HEK293T (cell line): ENCODE measurements around the gene IPO11.

Experiments
- CTCF ChIA-PET: fragments of 350-600 bp; formaldehyde crosslinking; extraction: SDS; loops from one replicate; lab custom pipeline; 2021; ENCODE audit warnings: antibody characterized with exemption, inconsistent platforms; lab: Yijun Ruan, JAX
- POLR2A ChIA-PET: fragments of 350-600 bp; formaldehyde crosslinking; extraction: SDS; loops from one replicate; lab custom pipeline; 2020; ENCODE audit warnings: antibody characterized with exemption, inconsistent platforms; lab: Yijun Ruan, JAX
- DNase-seq: peaks from one replicate; pipeline ENCODE4 v3.0.0; 2012; ENCODE audit warnings: mixed read lengths; ENCODE audit errors: extremely low spot score
- ARNT ChIP-seq: fragments of 450-650 bp; IDR thresholded peaks from 2 replicates; pipeline ENCODE4 v1.6.1; 2017; ENCODE audit warnings: mild to moderate bottlenecking
- BHLHE40 ChIP-seq: fragments of 450-650 bp; IDR thresholded peaks from 2 replicates; pipeline ENCODE4 v1.6.1; 2016; ENCODE audit warnings: mild to moderate bottlenecking, moderate library complexity, borderline replicate concordance
- CTBP1 ChIP-seq: fragments of 450-650 bp; IDR thresholded peaks from 2 replicates; pipeline ENCODE4 v1.6.1; 2016; ENCODE audit warnings: borderline replicate concordance
- ELF4 ChIP-seq: fragments of 450-650 bp; IDR thresholded peaks from 2 replicates; pipeline ENCODE4 v1.6.1; 2017; ENCODE audit warnings: antibody characterized with exemption
- FOXA1 ChIP-seq: fragments of 450-650 bp; IDR thresholded peaks from 2 replicates; pipeline ENCODE4 v1.6.1; 2016; ENCODE audit warnings: mild to moderate bottlenecking
- FOXK2 ChIP-seq: fragments of 450-650 bp; IDR thresholded peaks from 2 replicates; pipeline ENCODE4 v1.6.1; 2016; ENCODE audit warnings: mild to moderate bottlenecking
- FOXM1 ChIP-seq: fragments of 450-650 bp; IDR thresholded peaks from 2 replicates; pipeline ENCODE4 v1.6.1; 2017; ENCODE audit warnings: mild to moderate bottlenecking, borderline replicate concordance
- HDGF ChIP-seq: fragments of 450-650 bp; IDR thresholded peaks from 2 replicates; pipeline ENCODE4 v1.6.1; 2017; ENCODE audit warnings: antibody characterized with exemption, borderline replicate concordance
- L3MBTL2 ChIP-seq: fragments of 450-650 bp; conservative IDR thresholded peaks from 2 replicates; pipeline ENCODE4 v1.6.1; 2016; ENCODE audit warnings: mild to moderate bottlenecking
- LEF1 ChIP-seq: fragments of 450-650 bp; IDR thresholded peaks from 2 replicates; pipeline ENCODE4 v1.6.1; 2017; ENCODE audit warnings: mild to moderate bottlenecking, borderline replicate concordance
- NFRKB ChIP-seq: fragments of 450-650 bp; IDR thresholded peaks from 2 replicates; pipeline ENCODE4 v1.6.1; 2016; ENCODE audit warnings: mild to moderate bottlenecking, moderate library complexity
- SP1 ChIP-seq: fragments of 450-650 bp; IDR thresholded peaks from 2 replicates; pipeline ENCODE4 v1.6.1; 2017
- SUZ12 ChIP-seq: fragments of 450-650 bp; IDR thresholded peaks from 2 replicates; pipeline ENCODE4 v1.6.1; 2016; ENCODE audit warnings: mild to moderate bottlenecking
- TARDBP ChIP-seq: fragments of 450-650 bp; IDR thresholded peaks from 2 replicates; pipeline ENCODE4 v1.6.1; 2016
- ZNF384 ChIP-seq: fragments of 450-650 bp; IDR thresholded peaks from 2 replicates; pipeline ENCODE4 v1.6.1; 2016
- TF ChIP-seq, protein P1 (sequence below): fragments of 450-650 bp; IDR thresholded peaks from 2 replicates; pipeline ENCODE4 v1.6.1; 2016

The IPO11 gene

DNA sequence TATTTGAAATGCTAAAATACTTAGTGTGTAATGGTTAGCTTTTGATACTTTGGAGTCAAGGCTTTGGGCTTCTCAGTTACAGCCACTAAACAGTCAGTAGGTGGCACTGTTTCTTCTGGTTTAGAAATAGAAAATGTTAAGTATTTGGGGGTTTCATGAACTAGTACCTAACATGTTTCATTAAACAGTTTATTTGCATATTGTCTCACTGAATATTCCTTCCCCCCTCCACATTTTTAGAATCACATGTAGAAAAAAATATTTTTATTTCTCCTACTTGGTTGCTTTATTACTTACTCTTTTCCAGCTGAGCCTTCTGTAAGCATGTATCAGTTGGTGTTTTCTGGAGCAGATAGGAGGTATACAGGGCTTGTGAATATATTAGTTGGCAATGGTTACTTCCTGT, 48.0 kb downstream of the IPO11 start:
- POLR2A ChIA-PET: interaction anchor here (0.7 kb wide), 1 partner anchor 30 kb away, joined by 3 read pairs; no protein-coding TSS in a partner anchor
- DNase-seq: peak; percentile 22
- TF ChIP-seq SUZ12 (no peak), FOXK2 (no peak), BHLHE40 (no peak), ELF4 (no peak), HDGF (no peak), SP1 (no peak), ZNF384 (no peak), CTBP1 (no peak), FOXA1 (no peak), ARNT (no peak), TARDBP (no peak), LEF1 (no peak)
- TF ChIP-seq, protein P1, sequence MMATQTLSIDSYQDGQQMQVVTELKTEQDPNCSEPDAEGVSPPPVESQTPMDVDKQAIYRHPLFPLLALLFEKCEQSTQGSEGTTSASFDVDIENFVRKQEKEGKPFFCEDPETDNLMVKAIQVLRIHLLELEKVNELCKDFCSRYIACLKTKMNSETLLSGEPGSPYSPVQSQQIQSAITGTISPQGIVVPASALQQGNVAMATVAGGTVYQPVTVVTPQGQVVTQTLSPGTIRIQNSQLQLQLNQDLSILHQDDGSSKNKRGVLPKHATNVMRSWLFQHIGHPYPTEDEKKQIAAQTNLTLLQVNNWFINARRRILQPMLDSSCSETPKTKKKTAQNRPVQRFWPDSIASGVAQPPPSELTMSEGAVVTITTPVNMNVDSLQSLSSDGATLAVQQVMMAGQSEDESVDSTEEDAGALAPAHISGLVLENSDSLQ: no peak
- CTCF ChIA-PET: interaction anchor here (0.6 to 0.7 kb wide), 3 partner anchors 27 to 47 kb away, joined by 3 to 4 read pairs (median 3); no protein-coding TSS in a partner anchor

DNA sequence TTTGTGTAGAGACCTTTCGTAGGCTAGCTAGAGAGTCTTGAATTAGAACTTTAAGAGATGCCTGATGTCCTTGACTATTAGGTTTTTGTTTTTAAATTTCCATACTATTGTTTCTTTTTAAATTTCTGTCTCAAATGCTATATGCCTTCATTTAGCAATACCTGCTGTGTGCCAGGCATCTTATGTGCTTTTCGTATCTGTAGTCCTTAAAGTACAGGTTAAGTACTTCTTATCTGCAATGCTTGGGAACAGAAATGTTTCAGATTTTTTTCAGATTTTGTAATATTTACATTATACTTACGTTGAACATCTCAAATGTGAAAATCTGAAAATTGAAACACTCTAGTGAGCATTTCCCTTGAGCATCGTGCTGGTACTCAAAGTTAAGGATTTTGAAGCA, 49.0 kb downstream of the IPO11 start:
- TF ChIP-seq, protein P1: no peak
- TF ChIP-seq L3MBTL2 (no peak), NFRKB (no peak), CTBP1 (no peak), TARDBP (no peak), HDGF (no peak), ELF4 (no peak), LEF1 (no peak), FOXA1 (no peak), ZNF384 (no peak), ARNT (no peak), SP1 (no peak), FOXK2 (no peak), FOXM1 (no peak)
- ChIA-PET CTCF (no interaction called here), POLR2A (no interaction called here)
- DNase-seq: no peak

DNA sequence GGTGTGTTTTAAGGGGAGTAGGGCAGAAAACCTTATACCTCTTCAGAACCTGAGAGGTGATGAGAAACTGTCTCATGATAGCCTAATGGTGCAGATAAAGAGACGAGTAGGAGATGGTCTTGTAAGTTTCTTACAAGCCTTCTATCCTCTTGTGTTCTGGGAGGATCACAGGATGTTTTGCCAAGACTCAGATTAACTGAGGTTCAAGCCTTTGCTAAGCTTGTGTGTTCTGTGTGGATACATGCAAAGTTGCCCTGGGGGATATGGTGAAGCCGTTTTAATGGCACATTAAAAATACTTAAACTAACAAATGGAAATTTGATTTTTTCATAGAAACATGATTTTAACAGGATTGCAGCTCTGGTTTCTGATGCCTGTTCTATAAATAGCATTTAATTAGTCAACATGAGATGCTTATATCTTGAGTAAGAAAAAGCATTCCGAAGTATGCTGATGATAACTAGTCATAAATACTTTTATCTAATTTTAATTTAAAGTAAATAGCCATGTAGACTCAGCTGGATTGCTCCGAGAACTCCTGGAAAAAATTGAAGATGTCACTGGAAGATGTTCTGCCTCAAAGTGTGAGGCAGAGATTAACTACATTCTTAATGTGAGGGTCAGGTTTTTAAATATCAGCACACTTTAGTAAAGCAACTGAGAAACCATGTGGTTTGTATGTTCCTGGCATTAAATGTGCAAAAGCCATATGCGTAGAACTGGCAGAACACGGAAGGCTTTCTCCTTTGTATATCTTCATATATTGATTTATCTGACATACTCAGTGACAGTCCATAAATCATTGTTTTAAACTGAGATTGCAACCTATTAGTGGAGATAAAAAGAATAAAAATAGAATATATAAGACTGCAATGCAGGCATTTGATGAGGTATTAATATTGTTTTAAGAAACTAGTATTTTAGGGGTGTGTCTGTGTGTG, 53.7 kb downstream of the IPO11 start:
- TF ChIP-seq FOXA1: no peak
- no peak for TF ChIP-seq FOXM1
- TF ChIP-seq, protein P1: peak; percentile 55
- no peak for TF ChIP-seq SUZ12
- TF ChIP-seq NFRKB: no peak
- no peak for DNase-seq
- POLR2A ChIA-PET: interaction anchor here (0.9 kb wide), 1 partner anchor 62 kb away, joined by 4 read pairs; the partner anchor contains the start of gene DIMT1
- CTCF ChIA-PET: no interaction called here

DNA sequence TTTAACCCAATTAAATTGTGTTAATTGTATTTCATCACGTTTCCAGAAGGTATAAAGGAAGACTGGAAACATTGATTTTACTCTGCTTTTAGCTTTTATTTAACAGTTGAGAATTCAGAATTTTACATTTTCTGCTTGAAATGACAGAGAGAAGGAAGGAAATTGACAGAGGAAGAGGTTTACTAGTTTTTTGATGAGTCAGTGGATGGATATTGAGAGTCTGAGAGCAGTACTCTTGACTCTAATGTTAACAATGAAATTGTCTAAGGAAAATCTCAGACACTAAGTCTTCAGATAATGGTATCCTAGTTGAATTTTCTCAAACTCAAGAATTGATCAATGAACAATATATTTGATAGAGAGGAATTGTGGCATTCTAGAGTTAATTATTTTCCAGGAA, 60.6 kb downstream of the IPO11 start:
- CTCF ChIA-PET: no interaction called here

DNA sequence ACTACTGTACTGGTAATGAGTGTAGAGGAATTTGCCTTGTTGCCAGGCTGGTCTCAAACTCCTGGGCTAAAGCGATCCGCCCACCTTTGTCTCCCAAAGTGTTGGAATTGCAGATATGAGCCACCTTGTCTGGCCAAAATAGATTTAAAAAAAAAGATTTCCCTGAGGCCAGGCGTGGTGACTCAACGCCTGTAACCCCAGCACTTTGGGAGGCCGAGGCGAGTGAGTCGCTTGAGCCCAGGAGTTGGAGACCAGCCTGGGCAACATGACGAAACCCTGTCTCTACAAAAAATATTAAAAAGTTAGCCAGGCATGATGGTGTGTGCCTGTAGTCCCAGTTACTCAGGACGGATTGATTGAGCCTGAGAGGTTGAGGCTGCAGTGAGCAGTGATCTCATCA, 62.5 kb downstream of the IPO11 start:
- POLR2A ChIA-PET: no interaction called here
- DNase-seq: no peak
- CTCF ChIA-PET: no interaction called here
- TF ChIP-seq CTBP1 (no peak), FOXM1 (no peak), L3MBTL2 (no peak), LEF1 (no peak), FOXK2 (no peak), TARDBP (no peak), BHLHE40 (no peak), ZNF384 (no peak), ARNT (no peak), HDGF (no peak), SUZ12 (no peak), NFRKB (no peak), ELF4 (no peak)
- TF ChIP-seq, protein P1: no peak

More for the DNA sequence above, 60.6 kb downstream of the IPO11 start:
- POLR2A ChIA-PET: no interaction called here
- DNase-seq: no peak
- no peak for TF ChIP-seq L3MBTL2

DNA sequence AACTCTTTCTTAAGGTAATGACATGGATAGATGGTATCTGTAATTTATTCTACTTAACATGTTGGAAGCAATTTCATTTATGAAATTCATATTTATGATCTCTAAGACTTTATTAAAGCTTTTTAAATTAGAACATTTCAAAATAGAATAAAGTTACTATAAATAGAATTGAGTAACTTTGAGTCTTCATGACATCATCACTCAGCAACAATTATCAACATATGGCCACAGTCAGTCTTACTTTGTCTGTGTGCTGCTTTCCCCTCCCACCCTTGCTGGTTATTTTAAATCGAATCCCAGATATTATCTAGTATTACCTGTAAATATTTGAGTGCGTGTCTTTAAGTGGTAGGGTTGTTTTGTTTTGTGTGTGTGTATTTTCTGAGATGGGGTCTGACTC, 65.2 kb downstream of the IPO11 start:
- POLR2A ChIA-PET: no interaction called here
- no peak for DNase-seq
- TF ChIP-seq SUZ12: no peak
- no peak for TF ChIP-seq L3MBTL2
- no peak for TF ChIP-seq ZNF384
- no peak for TF ChIP-seq NFRKB
- no peak for TF ChIP-seq TARDBP
- TF ChIP-seq ELF4: no peak
- TF ChIP-seq HDGF: no peak
- TF ChIP-seq ARNT: no peak
- no peak for TF ChIP-seq SP1
- TF ChIP-seq BHLHE40: no peak
- TF ChIP-seq LEF1: no peak
- no peak for TF ChIP-seq FOXK2
- TF ChIP-seq CTBP1: no peak
- TF ChIP-seq, protein P1: no peak
- CTCF ChIA-PET: interaction anchor here (0.6 kb wide), 1 partner anchor 33 kb away, joined by 3 read pairs; no protein-coding TSS in a partner anchor
